Mesendoderm (in vitro differentiated cells): Measurements from ENCODE around the gene L3MBTL3.

Experiments used
- DNase-seq: peaks from one replicate; pipeline ENCODE4 v3.0.0; 2013
- H2AK5ac ChIP-seq: 2 replicates; pipeline ENCODE4 v1.6.1; 2013; ENCODE audit warnings: low read length, inconsistent platforms
- H2BK120ac ChIP-seq: 2 replicates; pipeline ENCODE4 v1.6.1; 2013; ENCODE audit warnings: low read depth, mild to moderate bottlenecking, low read length, moderate library complexity, mixed read lengths
- H2BK15ac ChIP-seq: replicated peaks from 2 replicates; pipeline ENCODE4 v1.6.1; 2013; ENCODE audit warnings: low read depth, mild to moderate bottlenecking, moderate library complexity
- H2BK5ac ChIP-seq: 2 replicates; pipeline ENCODE4 v1.6.1; 2013; ENCODE audit warnings: low read length, inconsistent platforms
- H3K18ac ChIP-seq: 2 replicates; pipeline ENCODE4 v1.6.1; 2013; ENCODE audit warnings: mild to moderate bottlenecking, low read length, mixed read lengths
- H3K23ac ChIP-seq: one replicate; pipeline ENCODE4 v1.6.1; 2013; ENCODE audit warnings: low read length
- H3K27ac ChIP-seq: 2 replicates; pipeline ENCODE4 v1.5.1; 2013; ENCODE audit warnings: low read depth, mild to moderate bottlenecking, inconsistent platforms, low read length, moderate library complexity
- H3K27me3 ChIP-seq: 2 replicates; pipeline ENCODE4 v1.6.1; 2013; ENCODE audit warnings: low read length, control low read depth, mild to moderate bottlenecking, inconsistent platforms; ENCODE audit not compliant: insufficient read depth, poor library complexity
- H3K36me3 ChIP-seq: 2 replicates; pipeline ENCODE4 v1.6.1; 2013; ENCODE audit warnings: low read length, inconsistent platforms; ENCODE audit not compliant: control insufficient read depth, insufficient read depth
- H3K4ac ChIP-seq: one replicate; pipeline ENCODE4 v1.6.1; 2013; ENCODE audit warnings: low read depth, mild to moderate bottlenecking, low read length, moderate library complexity
- H3K4me1 ChIP-seq: 2 replicates; pipeline ENCODE4 v1.6.1; 2013; ENCODE audit warnings: low read depth, low read length, inconsistent platforms; ENCODE audit not compliant: control insufficient read depth
- H3K4me2 ChIP-seq: 2 replicates; pipeline ENCODE4 v1.6.1; 2013; ENCODE audit warnings: low read length
- H3K4me3 ChIP-seq: 2 replicates; pipeline ENCODE4 v1.5.1; 2013; ENCODE audit warnings: mild to moderate bottlenecking, low read length
- H3K56ac ChIP-seq: one replicate; pipeline ENCODE4 v1.6.1; 2013; ENCODE audit warnings: low read length
- H3K79me1 ChIP-seq: 2 replicates; pipeline ENCODE4 v1.6.1; 2013; ENCODE audit warnings: low read length, inconsistent platforms
- H3K79me2 ChIP-seq: 2 replicates; pipeline ENCODE4 v1.6.1; 2013; ENCODE audit warnings: mild to moderate bottlenecking, low read length; ENCODE audit not compliant: control insufficient read depth, insufficient read depth
- H3K9ac ChIP-seq: 2 replicates; pipeline ENCODE4 v1.6.1; 2013; ENCODE audit warnings: low read length, inconsistent platforms
- H4K5ac ChIP-seq: one replicate; pipeline ENCODE4 v1.6.1; 2013; ENCODE audit warnings: low read length
- H4K8ac ChIP-seq: one replicate; pipeline ENCODE4 v1.6.1; 2013; ENCODE audit warnings: low read depth, mild to moderate bottlenecking, control low read depth, low read length, moderate library complexity
- WGBS: extraction: QIAGEN DNeasy Blood & Tissue Kit; methylation state at CpG from one replicate; pipeline ENCODE4 v1.1.7; 2013; ENCODE audit warnings: low lambda C conversion rate, missing lambda C conversion rate; ENCODE audit not compliant: insufficient coverage; ENCODE audit errors: extremely low coverage; 5-methylcytosine and 5-hydroxymethylcytosine counted together

L3MBTL3 gene

DNA sequence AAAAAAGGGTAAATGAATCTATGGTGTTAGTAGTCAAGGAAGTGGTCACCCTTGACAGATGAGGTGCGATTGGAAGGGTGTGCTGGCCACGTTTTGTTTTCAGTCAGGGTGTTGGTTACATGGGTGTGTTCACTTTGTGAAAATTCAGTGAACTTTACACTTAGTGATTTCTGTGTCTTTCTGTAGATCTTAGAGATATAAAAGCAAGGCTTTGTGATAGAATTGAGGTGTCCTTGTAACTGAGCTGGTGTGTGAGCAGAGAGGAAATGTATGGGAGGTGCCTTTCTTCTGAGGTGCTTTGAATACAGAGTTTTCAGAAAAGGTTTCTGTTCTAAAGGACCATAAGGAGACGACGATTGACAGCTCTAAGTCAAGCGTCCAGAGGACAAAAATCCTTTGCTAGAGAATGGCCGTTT, 113.9 kb downstream of the L3MBTL3 start:
- H3K9ac ChIP-seq, result no peak overlapping the region
- H3K27me3 ChIP-seq, result no peaks in the 10 kb centered on the region
- no peak overlapping the region for H3K18ac ChIP-seq
- no peak overlapping the region for H2BK5ac ChIP-seq
- no peak overlapping the region for H3K4ac ChIP-seq
- no peaks in the 10 kb centered on the region for H3K79me1 ChIP-seq
- H3K56ac ChIP-seq, result no peak overlapping the region
- H3K4me1 ChIP-seq, result no peaks in the 10 kb centered on the region
- H4K8ac ChIP-seq, result no peak overlapping the region
- no CpG with 5 or more reads among the region's 6 CpGs for WGBS
- peak overlapping the region; percentile 36 for H2BK15ac ChIP-seq
- no peak overlapping the region for H2AK5ac ChIP-seq
- H3K4me3 ChIP-seq, result no peak overlapping the region
- H4K5ac ChIP-seq, result no peak overlapping the region
- H3K23ac ChIP-seq, result no peak overlapping the region
- H2BK120ac ChIP-seq, result no peak overlapping the region
- no peak for DNase-seq
- H3K27ac ChIP-seq, result no peak overlapping the region
- H3K36me3 ChIP-seq, result no peaks in the 10 kb centered on the region
- H3K79me2 ChIP-seq, result no peaks in the 10 kb centered on the region
- no peak overlapping the region for H3K4me2 ChIP-seq

- no peak for DNase-seq
- Histone ChIP-seq H3K18ac (no peak overlapping the region), H4K5ac (no peak overlapping the region), H2BK15ac (no peak overlapping the region), H3K79me1 (no peaks in the 10 kb centered on the region), H3K23ac (no peak overlapping the region), H2AK5ac (no peak overlapping the region), H3K56ac (no peak overlapping the region), H3K36me3 (no peaks in the 10 kb centered on the region), H2BK5ac (no peak overlapping the region), H4K8ac (no peak overlapping the region), H3K4ac (no peak overlapping the region), H3K9ac (no peak overlapping the region), H3K4me1 (no peaks in the 10 kb centered on the region), H3K4me2 (no peak overlapping the region), H3K4me3 (no peak overlapping the region), H2BK120ac (no peak overlapping the region), H3K27ac (no peak overlapping the region), H3K79me2 (no peaks in the 10 kb centered on the region), H3K27me3 (no peaks in the 10 kb centered on the region)
- no CpG with 5 or more reads among the region's 2 CpGs for WGBS
These were observed 116.2 kb downstream of the L3MBTL3 start for GRCh38 chr6:130134582-130134981.

GRCh38 chr6:130136798-130137197, 118.4 kb downstream of the L3MBTL3 start:
- Histone ChIP-seq H3K4me3 (no peak overlapping the region), H3K4ac (no peak overlapping the region), H3K9ac (no peak overlapping the region), H3K36me3 (no peaks in the 10 kb centered on the region), H2AK5ac (no peak overlapping the region), H3K4me2 (no peak overlapping the region), H3K79me1 (no peaks in the 10 kb centered on the region), H3K23ac (no peak overlapping the region), H3K79me2 (no peaks in the 10 kb centered on the region), H3K27ac (no peak overlapping the region), H2BK15ac (no peak overlapping the region), H4K5ac (no peak overlapping the region), H3K56ac (no peak overlapping the region), H2BK5ac (no peak overlapping the region), H3K4me1 (no peaks in the 10 kb centered on the region), H4K8ac (no peak overlapping the region), H3K18ac (no peak overlapping the region), H2BK120ac (no peak overlapping the region), H3K27me3 (no peaks in the 10 kb centered on the region)
- WGBS, result no CpG with 5 or more reads among the region's 2 CpGs
- no peak for DNase-seq

DNA sequence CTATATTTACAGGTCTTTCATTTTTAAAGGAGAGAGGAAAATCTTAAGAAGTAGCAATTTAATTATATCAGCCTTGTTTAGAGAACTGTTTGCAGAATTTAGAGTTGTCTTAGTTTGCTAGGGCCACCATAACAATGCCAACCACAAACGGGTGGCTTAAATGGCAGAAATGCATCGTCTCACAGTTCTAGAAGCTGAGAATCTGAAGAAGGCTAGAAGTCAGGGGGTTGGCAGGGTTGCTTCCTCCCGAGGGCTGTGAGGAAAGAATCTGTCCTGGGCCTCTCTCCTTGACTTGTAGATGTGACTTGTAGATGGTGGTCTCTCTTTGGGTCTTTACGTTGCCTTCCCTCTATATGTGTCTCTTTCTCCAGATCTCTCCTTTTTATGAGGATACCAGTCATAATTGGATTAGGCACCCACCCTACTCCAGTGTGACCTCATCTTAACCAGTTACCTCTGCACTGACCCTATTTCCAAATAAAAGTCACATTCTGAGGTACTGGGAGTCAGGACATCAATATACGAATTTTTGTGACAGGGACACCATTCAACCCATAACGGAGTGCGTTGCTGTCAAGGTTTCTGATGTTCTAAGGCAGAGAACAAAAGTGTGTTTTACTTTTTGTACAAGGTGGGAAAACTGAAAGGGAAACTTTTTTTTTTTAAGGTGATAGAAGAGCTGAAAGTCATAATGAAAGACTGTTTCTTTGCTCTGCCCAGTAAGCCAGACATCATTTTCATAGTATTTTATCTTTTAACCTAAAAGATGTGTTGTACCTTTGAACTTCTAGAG, 119.9 kb downstream of the L3MBTL3 start:
- H2BK5ac ChIP-seq, result no peak overlapping the region
- no peaks in the 10 kb centered on the region for H3K4me1 ChIP-seq
- WGBS, result no CpG with 5 or more reads among the region's 7 CpGs
- no peaks in the 10 kb centered on the region for H3K27me3 ChIP-seq
- H2BK120ac ChIP-seq, result no peak overlapping the region
- no peak overlapping the region for H2BK15ac ChIP-seq
- no peak overlapping the region for H4K5ac ChIP-seq
- H3K4ac ChIP-seq, result no peak overlapping the region
- H3K56ac ChIP-seq, result no peak overlapping the region
- DNase-seq, result no peak
- no peak overlapping the region for H3K18ac ChIP-seq
- H3K79me2 ChIP-seq, result no peaks in the 10 kb centered on the region
- H3K4me2 ChIP-seq, result no peak overlapping the region
- no peak overlapping the region for H3K9ac ChIP-seq
- no peaks in the 10 kb centered on the region for H3K79me1 ChIP-seq
- no peak overlapping the region for H4K8ac ChIP-seq
- H2AK5ac ChIP-seq, result no peak overlapping the region
- H3K4me3 ChIP-seq, result no peak overlapping the region
- H3K36me3 ChIP-seq, result no peaks in the 10 kb centered on the region
- no peak overlapping the region for H3K27ac ChIP-seq
- no peak overlapping the region for H3K23ac ChIP-seq

GRCh38 chr6:130138909-130139242, 120.5 kb downstream of the L3MBTL3 start:
- Histone ChIP-seq H3K79me1 (no peaks in the 10 kb centered on the region), H2BK15ac (no peak overlapping the region), H3K4ac (no peak overlapping the region), H3K23ac (no peak overlapping the region), H3K4me2 (no peak overlapping the region), H3K4me3 (no peak overlapping the region), H3K18ac (no peak overlapping the region), H3K4me1 (no peaks in the 10 kb centered on the region), H3K36me3 (no peaks in the 10 kb centered on the region), H2BK5ac (no peak overlapping the region), H2AK5ac (no peak overlapping the region), H3K27me3 (no peaks in the 10 kb centered on the region), H4K8ac (no peak overlapping the region), H4K5ac (no peak overlapping the region), H2BK120ac (no peak overlapping the region), H3K27ac (no peak overlapping the region), H3K56ac (no peak overlapping the region), H3K79me2 (no peaks in the 10 kb centered on the region), H3K9ac (no peak overlapping the region)
- no CpG with 5 or more reads among the region's 3 CpGs for WGBS
- DNase-seq, result no peak

- no peaks in the 10 kb centered on the region for H3K4me1 ChIP-seq
- no peak overlapping the region for H2BK120ac ChIP-seq
These were observed 121.7 kb downstream of the L3MBTL3 start for GRCh38 chr6:130140084-130140483.

More at GRCh38 chr6:130140084-130140483, 121.7 kb downstream of the L3MBTL3 start:
- WGBS, result no CpG with 5 or more reads among the region's 2 CpGs
- Histone ChIP-seq H4K8ac (no peak overlapping the region), H3K79me1 (no peaks in the 10 kb centered on the region), H2BK15ac (no peak overlapping the region), H3K56ac (no peak overlapping the region), H3K79me2 (no peaks in the 10 kb centered on the region), H3K4me2 (no peak overlapping the region), H3K4me3 (no peak overlapping the region), H4K5ac (no peak overlapping the region), H3K36me3 (no peaks in the 10 kb centered on the region), H3K18ac (no peak overlapping the region), H3K4ac (no peak overlapping the region), H3K23ac (no peak overlapping the region), H3K9ac (no peak overlapping the region), H3K27me3 (no peaks in the 10 kb centered on the region), H2BK5ac (no peak overlapping the region), H3K27ac (no peak overlapping the region), H2AK5ac (no peak overlapping the region)
- DNase-seq, result no peak
